ENCODE measurements around the gene GNAI3. TPM values are rescaled to one million over a fixed set of nuclear protein-coding genes. Genes with fewer than 3 reads are reported as not detected.

Gene GNAI3
- total and polyA plus RNA-seq, 2 donors (not counting 3 experiments of a cell fraction or from before 2014, with no cell fraction given), result 5.0 to 14.0 TPM

DNA sequence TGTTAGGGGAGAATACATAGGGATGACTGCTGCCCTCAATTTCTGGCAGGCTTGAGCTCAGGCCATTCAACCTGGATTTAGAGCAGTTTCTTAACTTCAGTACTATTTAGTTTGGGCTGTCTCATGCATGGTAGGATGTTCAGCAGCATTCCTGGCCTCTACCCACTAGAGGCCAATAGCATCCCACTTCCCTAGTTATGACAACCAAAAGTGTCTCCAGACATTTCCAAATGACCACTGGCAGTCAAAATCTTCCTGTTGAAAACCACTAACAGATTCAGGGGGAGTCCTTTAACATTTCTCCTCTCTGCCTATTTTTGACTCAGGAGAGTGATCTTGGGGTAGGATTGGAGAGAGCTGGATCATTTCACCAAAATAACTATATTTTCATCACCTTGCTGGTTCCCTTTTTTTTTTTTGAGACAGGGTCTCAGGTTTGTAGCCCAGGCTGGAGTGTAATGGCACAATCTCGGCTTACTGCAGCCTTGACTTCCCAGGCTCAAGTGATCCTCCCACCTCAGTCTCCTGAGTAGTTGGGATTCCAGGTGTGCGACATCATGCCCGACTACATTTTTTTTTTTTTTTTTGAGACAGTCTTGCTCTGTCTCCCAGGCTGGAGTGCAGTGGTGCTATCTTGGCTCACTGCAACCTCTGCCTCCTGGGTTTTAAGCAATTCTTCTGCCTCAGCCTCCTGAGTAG, 62.3 kb downstream of the GNAI3 start:
- no peak overlapping the region for H3K27ac ChIP-seq (ENCODE audit: insufficient read depth, low read depth, low read length)
- CTCF ChIA-PET, result interaction anchor here (0.7 to 1.9 kb wide), 4 partner anchors 9 to 65 kb away, joined by 3 to 7 read pairs (median 4); partner anchors contain the start of gene GNAI3

More for the DNA sequence above, 62.3 kb downstream of the GNAI3 start:
- H3K79me2 ChIP-seq (ENCODE audit: control insufficient read depth, insufficient read depth, low read length), result no peaks in the 10 kb centered on the region
- no peaks in the 10 kb centered on the region for H3K9me1 ChIP-seq (replicated peaks; ENCODE audit: control insufficient read depth, extremely low read depth, insufficient read depth, low read length)
- H2AFZ ChIP-seq (ENCODE audit: low read depth, low read length), result no peak overlapping the region
- H4K20me1 ChIP-seq (replicated peaks; ENCODE audit: control insufficient read depth, extremely low read depth, insufficient read depth, low read length), result no peaks in the 10 kb centered on the region
- TF ChIP-seq GATA2 (IDR thresholded peaks at IDR 0.05; ENCODE audit: insufficient read depth, insufficient read length, low read depth, low read length) (no peak), EZH2 (IDR thresholded peaks at IDR 0.05; ENCODE audit: borderline replicate concordance, low read depth, low read length, severe bottlenecking) (no peak), POLR2AphosphoS5 (IDR thresholded peaks at IDR 0.05; ENCODE audit: insufficient read depth, low read depth, low read length) (no peak), JUN (IDR thresholded peaks at IDR 0.05; ENCODE audit: borderline replicate concordance, insufficient read depth, insufficient read length, low read depth) (no peak), MYC (IDR thresholded peaks at IDR 0.05; ENCODE audit: low read depth, low read length) (no peak), FOS (IDR thresholded peaks at IDR 0.05; ENCODE audit: borderline replicate concordance, insufficient read depth, low read length) (no peak), POLR2A (IDR thresholded peaks at IDR 0.05; ENCODE audit: low read depth, low read length) (no peak)
- TF ChIP-seq, protein P1, sequence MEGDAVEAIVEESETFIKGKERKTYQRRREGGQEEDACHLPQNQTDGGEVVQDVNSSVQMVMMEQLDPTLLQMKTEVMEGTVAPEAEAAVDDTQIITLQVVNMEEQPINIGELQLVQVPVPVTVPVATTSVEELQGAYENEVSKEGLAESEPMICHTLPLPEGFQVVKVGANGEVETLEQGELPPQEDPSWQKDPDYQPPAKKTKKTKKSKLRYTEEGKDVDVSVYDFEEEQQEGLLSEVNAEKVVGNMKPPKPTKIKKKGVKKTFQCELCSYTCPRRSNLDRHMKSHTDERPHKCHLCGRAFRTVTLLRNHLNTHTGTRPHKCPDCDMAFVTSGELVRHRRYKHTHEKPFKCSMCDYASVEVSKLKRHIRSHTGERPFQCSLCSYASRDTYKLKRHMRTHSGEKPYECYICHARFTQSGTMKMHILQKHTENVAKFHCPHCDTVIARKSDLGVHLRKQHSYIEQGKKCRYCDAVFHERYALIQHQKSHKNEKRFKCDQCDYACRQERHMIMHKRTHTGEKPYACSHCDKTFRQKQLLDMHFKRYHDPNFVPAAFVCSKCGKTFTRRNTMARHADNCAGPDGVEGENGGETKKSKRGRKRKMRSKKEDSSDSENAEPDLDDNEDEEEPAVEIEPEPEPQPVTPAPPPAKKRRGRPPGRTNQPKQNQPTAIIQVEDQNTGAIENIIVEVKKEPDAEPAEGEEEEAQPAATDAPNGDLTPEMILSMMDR (IDR thresholded peaks at IDR 0.05; ENCODE audit: extremely low read depth in 1 of 2, insufficient read depth in 1 of 2, low read depth in 1 of 2, low read length in 2 of 2), result no peak
- TF ChIP-seq, protein P2, sequence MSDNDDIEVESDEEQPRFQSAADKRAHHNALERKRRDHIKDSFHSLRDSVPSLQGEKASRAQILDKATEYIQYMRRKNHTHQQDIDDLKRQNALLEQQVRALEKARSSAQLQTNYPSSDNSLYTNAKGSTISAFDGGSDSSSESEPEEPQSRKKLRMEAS (IDR thresholded peaks at IDR 0.05; ENCODE audit: insufficient read depth, insufficient read length), result no peak
- H3K4me1 ChIP-seq (ENCODE audit: control insufficient read depth, extremely low read depth, insufficient read depth, low read length), result peaks cover 24% of the 10 kb centered on the region
- POLR2A ChIA-PET, result interaction anchor here (0.7 kb wide), 1 partner anchor 20 kb away, joined by 3 read pairs; no protein-coding TSS in a partner anchor
- no peak for FAIRE-seq
- no peak overlapping the region for H3K9ac ChIP-seq (replicated peaks; ENCODE audit: extremely low read depth, insufficient read depth, low read length)
- H3K9me3 ChIP-seq (replicated peaks; ENCODE audit: control insufficient read depth, insufficient read depth, low read length), result no peaks in the 10 kb centered on the region
- H3K27me3 ChIP-seq (ENCODE audit: control insufficient read depth in 2 of 2, insufficient read depth in 2 of 2, low read length in 2 of 2), result no peaks in the 10 kb centered on the region
- dilution Hi-C loops (cut with MboI; ENCODE audit: extremely low pct_ligation_motif_present, low sequenced_read_pairs), result no loop called here
- H3K4me2 ChIP-seq (ENCODE audit: insufficient read depth, low read length), result no peak overlapping the region
- no peaks in the 10 kb centered on the region for H3K36me3 ChIP-seq (ENCODE audit: control insufficient read depth in 2 of 2, extremely low read depth in 1 of 2, insufficient read depth in 2 of 2, low read length in 2 of 2)
- DNase-seq (ENCODE audit: low read depth, low spot score), result no peak
- intact Hi-C loops (cut with micrococcal nuclease), result loop anchor here (10.0 kb wide), 1 partner anchor 126 kb away; the partner anchor contains the start of gene ATXN7L2
- no TSS peak for BruUV-seq (replicated peaks)
- H3K4me3 ChIP-seq (replicated peaks in 1 of 3; ENCODE audit: insufficient read depth in 1 of 3, low read depth in 1 of 3, low read length in 3 of 3), result no peak overlapping the region

Data from endothelial cell of umbilical vein (primary cell).